DMS 273 treated with DMSO at 0.1 percent for 48 hours (cell line): Measurements from ENCODE around the gene LRIT3.

Source experiments
- DNase-seq: peaks from one replicate; lab custom pipeline; 2025; lab: John Stamatoyannopoulos, UW

Gene LRIT3

DNA sequence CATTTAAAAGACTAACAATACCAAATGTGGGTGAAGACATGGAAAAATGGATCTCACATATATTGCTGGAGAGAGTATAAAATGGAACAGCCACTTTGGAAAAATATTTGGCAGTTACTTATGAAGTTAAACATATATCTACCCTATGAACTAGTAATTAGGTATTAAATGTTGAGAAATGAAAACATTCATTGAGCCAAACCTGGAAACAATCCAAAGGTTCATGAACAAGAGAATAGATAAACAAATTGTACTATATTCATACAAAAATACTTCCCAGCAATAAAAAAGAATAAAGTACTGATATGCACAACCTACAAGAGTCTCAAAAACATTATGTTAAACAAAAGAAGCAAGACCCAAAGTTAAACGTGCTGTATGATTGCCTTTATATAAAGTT, 60.8 kb downstream of the LRIT3 start:
- DNase-seq: no peak

DNA sequence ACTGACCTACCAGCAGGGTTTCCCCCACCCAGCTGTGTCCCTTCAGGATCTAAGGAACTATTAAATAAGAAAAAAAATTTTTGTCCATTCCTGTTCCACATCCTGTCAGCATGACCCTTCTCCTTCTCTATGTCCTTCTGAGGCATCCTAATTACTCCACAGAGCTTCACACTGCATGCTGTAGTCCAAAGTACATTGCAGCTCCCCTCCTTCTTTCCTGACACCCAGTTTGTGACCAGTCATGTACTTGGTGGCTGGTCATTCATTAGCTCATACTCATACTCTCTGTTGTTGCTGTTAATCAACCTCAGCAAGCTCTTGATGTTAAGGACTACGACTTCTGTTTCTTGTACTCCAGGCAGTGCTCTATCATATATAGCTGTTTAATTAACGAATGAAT, 62.3 kb downstream of the LRIT3 start:
- no peak for DNase-seq

DNA sequence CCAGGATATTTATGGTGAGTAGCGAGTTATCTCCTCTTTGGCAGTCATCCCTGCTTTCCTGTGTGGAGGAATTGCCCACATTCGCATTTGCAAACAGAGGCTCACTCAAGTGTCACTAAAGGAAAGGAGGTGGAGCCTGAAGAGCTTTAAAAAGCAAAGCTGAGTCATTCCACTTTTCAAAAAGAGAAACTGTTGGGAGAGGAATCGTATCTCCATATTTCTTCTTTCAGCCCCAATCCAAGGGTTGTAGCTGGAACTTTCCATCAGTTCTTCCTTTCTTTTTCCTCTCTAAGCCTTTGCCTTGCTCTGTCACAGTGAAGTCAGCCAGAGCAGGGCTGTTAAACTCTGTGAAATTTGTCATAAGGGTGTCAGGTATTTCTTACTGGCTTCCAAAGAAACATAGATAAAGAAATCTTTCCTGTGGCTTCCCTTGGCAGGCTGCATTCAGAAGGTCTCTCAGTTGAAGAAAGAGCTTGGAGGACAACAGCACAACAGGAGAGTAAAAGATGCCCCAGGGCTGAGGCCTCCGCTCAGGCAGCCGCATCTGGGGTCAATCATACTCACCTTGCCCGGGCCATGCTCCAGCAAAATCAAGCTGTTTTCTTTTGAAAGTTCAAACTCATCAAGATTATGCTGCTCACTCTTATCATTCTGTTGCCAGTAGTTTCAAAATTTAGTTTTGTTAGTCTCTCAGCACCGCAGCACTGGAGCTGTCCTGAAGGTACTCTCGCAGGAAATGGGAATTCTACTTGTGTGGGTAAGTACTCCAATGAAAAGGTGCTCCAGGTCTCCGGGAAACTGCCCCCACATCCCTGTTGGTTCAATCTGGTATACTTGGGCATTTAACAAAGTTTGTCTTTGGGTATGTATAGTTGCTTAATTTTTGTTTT, 65.0 kb downstream of the LRIT3 start, which contains the start of gene EGF:
EGF (plus strand) TSS at position 178 of the 890 bp plus-strand sequence; CDS start at position 631, 453 bp downstream.
- no peak for DNase-seq

DNA sequence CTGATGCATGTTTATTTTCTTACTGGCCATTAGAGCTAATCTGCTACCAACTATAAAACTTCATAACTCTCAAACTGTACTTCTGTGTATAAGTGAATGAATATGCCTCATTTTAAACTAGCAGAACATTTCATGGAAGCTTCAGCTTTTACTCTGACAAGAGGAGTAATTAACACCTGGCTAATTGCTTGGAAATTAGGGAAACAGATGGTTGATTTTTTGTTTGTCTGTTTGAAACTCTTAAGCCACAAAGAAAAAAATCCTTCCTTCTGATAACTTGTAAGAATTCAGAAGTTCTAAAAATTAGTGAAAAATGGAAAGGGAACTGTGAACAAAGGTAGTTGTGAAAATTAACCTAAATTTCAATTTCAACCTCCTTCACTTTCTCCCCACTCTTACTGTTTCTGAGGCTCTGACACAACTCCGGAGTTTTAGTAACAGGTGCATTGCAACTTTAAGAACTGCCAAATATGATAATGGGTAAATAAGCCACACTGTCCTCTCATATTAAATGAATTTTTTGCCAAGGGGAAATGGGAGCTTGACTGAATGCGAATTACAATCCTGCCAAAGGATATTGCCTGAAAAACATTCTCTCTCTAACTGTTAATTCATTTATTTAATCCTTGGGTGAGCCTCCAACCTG, 65.8 kb downstream of the LRIT3 start:
- DNase-seq: no peak

DNA sequence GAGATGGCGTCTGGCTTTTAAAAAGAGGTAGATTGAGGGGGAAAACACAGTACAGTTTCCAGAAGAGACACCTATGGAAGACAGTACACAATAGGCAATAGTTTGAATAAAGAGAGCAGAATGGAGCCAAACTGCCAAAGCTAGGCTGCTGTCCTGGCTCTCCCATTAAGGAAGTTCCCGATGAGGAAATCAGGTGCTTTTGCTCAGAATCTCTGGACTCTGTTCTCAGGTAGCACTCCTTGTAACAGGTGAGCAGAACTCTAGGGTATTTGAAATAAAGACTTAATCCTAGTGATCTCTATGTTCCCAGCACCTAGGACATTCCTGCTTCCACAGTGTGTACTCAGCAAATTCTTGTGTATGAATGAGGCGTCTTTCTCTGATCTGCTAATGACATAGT, 66.4 kb downstream of the LRIT3 start:
- no peak for DNase-seq

DNA sequence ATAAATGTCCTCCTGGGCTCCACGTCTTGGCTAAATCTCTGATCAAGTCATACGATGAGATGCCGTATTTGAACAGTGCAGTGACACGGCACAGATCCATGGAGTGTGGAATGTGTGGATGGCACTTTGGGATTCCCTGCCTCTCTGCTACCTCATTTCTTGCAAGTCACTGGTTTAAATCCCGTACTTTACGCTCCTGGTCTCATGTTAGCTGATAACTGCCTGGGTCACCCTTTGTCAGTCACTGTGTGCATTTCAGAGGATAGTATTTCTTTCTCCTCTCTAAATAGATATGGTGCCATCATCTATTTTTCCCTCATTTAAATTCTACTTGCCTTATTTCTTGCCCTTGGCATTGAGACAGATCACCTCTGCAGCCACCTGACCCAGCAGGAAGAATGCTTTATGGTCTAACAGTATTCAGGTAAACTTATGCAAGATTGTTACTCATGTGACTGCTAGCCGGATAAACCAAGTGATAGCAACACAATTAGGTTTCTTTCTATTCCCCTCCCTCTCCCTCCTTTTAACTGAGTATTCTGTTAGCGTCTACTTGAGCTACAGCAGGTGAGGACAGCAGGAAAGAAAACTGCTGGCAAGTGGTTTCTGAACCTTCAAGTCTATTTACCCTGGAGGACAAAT, 67.6 kb downstream of the LRIT3 start:
- no peak for DNase-seq

DNA sequence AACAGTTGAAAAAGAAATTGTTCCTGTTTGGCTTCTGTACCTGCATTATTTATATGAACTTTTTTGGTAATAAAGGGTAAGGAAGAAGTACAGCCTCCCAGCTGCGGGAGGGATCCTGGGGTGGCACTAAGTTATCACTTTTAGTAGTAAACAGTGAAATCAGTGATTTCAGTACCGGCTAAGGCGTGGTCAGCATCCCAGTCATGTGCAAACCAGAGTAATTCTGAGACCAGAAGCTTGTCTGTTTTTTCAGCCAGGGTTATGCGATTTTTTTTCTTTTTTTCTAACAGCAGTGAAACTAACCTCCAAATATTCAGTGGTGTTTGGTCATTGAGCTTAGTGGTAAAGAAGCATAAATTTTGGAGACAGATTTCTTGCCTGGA, 68.1 kb downstream of the LRIT3 start:
- DNase-seq: no peak

DNA sequence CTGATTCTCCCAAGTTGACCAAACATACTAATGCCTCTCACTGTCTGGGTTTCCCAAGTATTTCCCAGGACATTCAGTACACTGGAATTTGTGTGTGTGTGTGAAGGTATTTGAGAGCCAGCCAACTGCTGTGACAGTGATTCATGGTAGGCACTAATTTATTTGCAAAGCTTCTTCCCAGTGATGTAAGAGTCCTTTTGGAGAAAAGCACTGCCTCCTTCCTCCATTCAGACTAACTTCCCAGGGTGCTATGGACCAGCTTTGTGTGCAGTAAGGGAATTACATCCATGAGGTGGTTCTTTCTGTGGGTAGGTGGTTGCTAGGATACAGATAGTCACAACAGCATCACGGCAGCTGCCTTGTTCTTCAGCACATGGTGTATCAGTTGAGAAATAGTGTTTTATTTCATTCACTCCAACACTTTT, 73.5 kb downstream of the LRIT3 start:
- no peak for DNase-seq
